HepG2 (cell line): Measurements from ENCODE around the gene MBOAT7. TPM values are rescaled to one million over a fixed set of nuclear protein-coding genes. Genes with fewer than 3 reads are reported as not detected.

Experiments
- DPF2 ChIP-seq: sonication (generic); formaldehyde crosslinking; IDR thresholded peaks from 2 replicates; pipeline ENCODE4 v1.4.0; 2020; ENCODE audit warnings: mild to moderate bottlenecking, low read depth, missing genetic modification reagents, borderline replicate concordance
- GATAD1 ChIP-seq: IDR thresholded peaks from 2 replicates; pipeline ENCODE4 v1.6.1; 2016; ENCODE audit warnings: missing genetic modification reagents, missing compliant biosample characterization
- HES4 ChIP-seq: sonication (generic); formaldehyde crosslinking; IDR thresholded peaks from 2 replicates; pipeline ENCODE4 v1.9.0; 2021; ENCODE audit warnings: mild to moderate bottlenecking, missing genetic modification reagents, borderline replicate concordance
- ISL2 ChIP-seq: sonication (generic); formaldehyde crosslinking; IDR thresholded peaks from 2 replicates; pipeline ENCODE4 v1.5.0; 2020; ENCODE audit warnings: missing genetic modification reagents
- JARID2 ChIP-seq: sonication (generic); formaldehyde crosslinking; IDR thresholded peaks from 2 replicates; pipeline ENCODE4 v1.8.1; 2023; ENCODE audit warnings: missing genetic modification reagents, inconsistent platforms; ENCODE audit not compliant: insufficient replicate concordance
- KDM3A ChIP-seq: IDR thresholded peaks from 2 replicates; pipeline ENCODE4 v1.6.1; 2018; ENCODE audit warnings: low read depth, missing compliant biosample characterization
- POLR2G ChIP-seq: fragments of 200-400 bp; formaldehyde crosslinking; IDR thresholded peaks from 2 replicates; pipeline ENCODE4 v1.6.1; 2018; ENCODE audit warnings: mild to moderate bottlenecking, low read depth, low read length, moderate library complexity
- PRPF4 ChIP-seq: fragments of 200-400 bp; formaldehyde crosslinking; IDR thresholded peaks from 2 replicates; pipeline ENCODE4 v1.6.1; 2016; ENCODE audit warnings: low read length, low read depth; ENCODE audit not compliant: poor library complexity, severe bottlenecking
- RBFOX2 ChIP-seq: fragments of 200-400 bp; formaldehyde crosslinking; IDR thresholded peaks from 2 replicates; pipeline ENCODE4 v1.6.1; 2017; ENCODE audit warnings: low read depth, mild to moderate bottlenecking, low read length
- REL ChIP-seq: sonication (generic); formaldehyde crosslinking; conservative IDR thresholded peaks from 2 replicates; pipeline ENCODE4 v1.8.0; 2022; ENCODE audit warnings: mild to moderate bottlenecking, missing genetic modification reagents, moderate library complexity
- SP140L ChIP-seq: sonication (generic); formaldehyde crosslinking; IDR thresholded peaks from 2 replicates; pipeline ENCODE4 v1.4.0; 2020; ENCODE audit warnings: missing genetic modification reagents, borderline replicate concordance
- ZNF205 ChIP-seq: IDR thresholded peaks from 2 replicates; pipeline ENCODE4 v1.6.1; 2018; ENCODE audit warnings: missing biosample characterization, missing genetic modification reagents
- ZNF430 ChIP-seq: sonication (generic); formaldehyde crosslinking; IDR thresholded peaks from 2 replicates; pipeline ENCODE4 v1.9.0; 2021; ENCODE audit warnings: mild to moderate bottlenecking, missing genetic modification reagents
- ZNF577 ChIP-seq: sonication (generic); formaldehyde crosslinking; IDR thresholded peaks from 2 replicates; pipeline ENCODE4 v1.4.0; 2020; ENCODE audit warnings: mild to moderate bottlenecking, low read depth, missing genetic modification reagents, borderline replicate concordance
- ZNF605 ChIP-seq: sonication (generic); formaldehyde crosslinking; IDR thresholded peaks from 2 replicates; pipeline ENCODE4 v1.8.0; 2022; ENCODE audit warnings: mild to moderate bottlenecking, missing genetic modification reagents
- ZNF660 ChIP-seq: sonication (generic); formaldehyde crosslinking; IDR thresholded peaks from 2 replicates; pipeline ENCODE4 v1.5.1; 2020; ENCODE audit warnings: mild to moderate bottlenecking, low read depth, missing genetic modification reagents, borderline replicate concordance
- ZNF782 ChIP-seq: sonication (generic); formaldehyde crosslinking; IDR thresholded peaks from 2 replicates; pipeline ENCODE4 v1.4.0; 2020; ENCODE audit warnings: missing genetic modification reagents, mild to moderate bottlenecking, borderline replicate concordance
- polyA plus RNA-seq, 8 experiments: library from polyadenylated mRNA; depleted of rRNA in 3 of 8; stranded (reverse) in 7 of 8; unstranded in 1 of 8; fragments of >200 nt; fragmentation: Illumina TruSeq in 4 of 8; extraction: Trizol in 4 of 8; gene quantifications; 2 replicates each; pipeline versions ENCODE4 v1.2.1 to v1.2.3, GENCODE V29; 2011 to 2016; ENCODE audit warnings: low read depth in 4 of 8, missing spikeins in 1 of 8, mixed read lengths in 1 of 8; ENCODE audit not compliant: insufficient read depth in 1 of 8
- total RNA-seq, 5 experiments: library from RNA; depleted of rRNA; stranded (reverse); fragments of >200 nt; fragmentation: Illumina TruSeq; extraction: Trizol; gene quantifications; 2 replicates each; pipeline ENCODE4 v1.2.3, GENCODE V29; 2016; ENCODE audit warnings: low read depth in 1 of 5
- TF ChIP-seq, protein P1 (sequence below): sonication (generic); formaldehyde crosslinking; IDR thresholded peaks from 2 replicates; pipeline ENCODE4 v1.5.1; 2020; ENCODE audit warnings: mild to moderate bottlenecking, missing genetic modification reagents, borderline replicate concordance
- TF ChIP-seq, protein P2 (sequence below): sonication (generic); formaldehyde crosslinking; IDR thresholded peaks from 2 replicates; pipeline ENCODE4 v1.4.0; 2020; ENCODE audit warnings: missing genetic modification reagents
- TF ChIP-seq, protein P3 (sequence below): sonication (generic); formaldehyde crosslinking; IDR thresholded peaks from 2 replicates; pipeline ENCODE4 v1.4.0; 2020; ENCODE audit warnings: mild to moderate bottlenecking, missing genetic modification reagents
- TF ChIP-seq, protein P4 (sequence below): IDR thresholded peaks from 2 replicates; pipeline ENCODE4 v1.6.1; 2012; ENCODE audit warnings: low read depth, low read length, improper control_type of control experiment
- TF ChIP-seq, protein P5 (sequence below): sonication (generic); formaldehyde crosslinking; IDR thresholded peaks from 2 replicates; pipeline ENCODE4 v1.4.0; 2020; ENCODE audit warnings: missing genetic modification reagents

The MBOAT7 gene
- total and polyA plus RNA-seq, 2 of the 13 experiments (the other 11 are each of a cell fraction or from before 2014, with no cell fraction given) = 22.2 to 25.5 TPM

DNA sequence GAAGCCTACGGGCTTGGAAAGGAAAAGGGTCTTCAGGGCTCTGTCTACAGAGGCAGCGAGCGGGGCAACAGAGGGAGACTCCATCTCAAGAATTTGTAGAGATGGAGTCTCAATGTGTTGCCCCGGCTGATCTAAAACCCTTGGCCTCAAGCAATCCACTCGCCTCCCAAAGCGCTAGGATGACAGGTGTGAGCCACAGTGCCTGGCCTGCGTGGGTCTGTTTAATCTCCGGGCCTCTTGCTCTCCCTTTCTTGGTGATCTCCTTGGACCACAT is 19.3 kb upstream of the MBOAT7 start (continued):
- TF ChIP-seq PRPF4 (no peak), POLR2G (peak; percentile 55; the same call in 1 of the 2 replicates), ZNF430 (CRISPR knock-in tag) (no peak; the same call in 1 of the 2 replicates), ZNF605 (CRISPR knock-in tag) (no peak), HES4 (CRISPR knock-in tag) (no peak), ZNF205 (CRISPR knock-in tag) (no peak), KDM3A (CRISPR knock-in tag) (no peak), ZNF660 (CRISPR knock-in tag) (no peak), GATAD1 (no peak), DPF2 (CRISPR knock-in tag) (no peak), SP140L (CRISPR knock-in tag) (no peak), ISL2 (CRISPR knock-in tag) (no peak), REL (CRISPR knock-in tag) (no peak), RBFOX2 (peak; percentile 60; the same call in 1 of the 2 replicates), ZNF577 (CRISPR knock-in tag) (no peak), JARID2 (no peak), ZNF782 (no peak)
- TF ChIP-seq, protein P1, sequence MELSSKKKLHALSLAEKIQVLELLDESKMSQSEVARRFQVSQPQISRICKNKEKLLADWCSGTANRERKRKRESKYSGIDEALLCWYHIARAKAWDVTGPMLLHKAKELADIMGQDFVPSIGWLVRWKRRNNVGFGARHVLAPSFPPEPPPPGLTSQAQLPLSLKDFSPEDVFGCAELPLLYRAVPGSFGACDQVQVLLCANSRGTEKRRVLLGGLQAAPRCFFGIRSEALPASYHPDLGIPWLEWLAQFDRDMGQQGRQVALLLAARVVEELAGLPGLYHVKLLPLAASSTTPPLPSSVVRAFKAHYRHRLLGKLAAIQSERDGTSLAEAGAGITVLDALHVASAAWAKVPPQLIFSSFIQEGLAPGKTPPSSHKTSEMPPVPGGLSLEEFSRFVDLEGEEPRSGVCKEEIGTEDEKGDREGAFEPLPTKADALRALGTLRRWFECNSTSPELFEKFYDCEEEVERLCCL (CRISPR knock-in tag) = no peak
- TF ChIP-seq, protein P2, sequence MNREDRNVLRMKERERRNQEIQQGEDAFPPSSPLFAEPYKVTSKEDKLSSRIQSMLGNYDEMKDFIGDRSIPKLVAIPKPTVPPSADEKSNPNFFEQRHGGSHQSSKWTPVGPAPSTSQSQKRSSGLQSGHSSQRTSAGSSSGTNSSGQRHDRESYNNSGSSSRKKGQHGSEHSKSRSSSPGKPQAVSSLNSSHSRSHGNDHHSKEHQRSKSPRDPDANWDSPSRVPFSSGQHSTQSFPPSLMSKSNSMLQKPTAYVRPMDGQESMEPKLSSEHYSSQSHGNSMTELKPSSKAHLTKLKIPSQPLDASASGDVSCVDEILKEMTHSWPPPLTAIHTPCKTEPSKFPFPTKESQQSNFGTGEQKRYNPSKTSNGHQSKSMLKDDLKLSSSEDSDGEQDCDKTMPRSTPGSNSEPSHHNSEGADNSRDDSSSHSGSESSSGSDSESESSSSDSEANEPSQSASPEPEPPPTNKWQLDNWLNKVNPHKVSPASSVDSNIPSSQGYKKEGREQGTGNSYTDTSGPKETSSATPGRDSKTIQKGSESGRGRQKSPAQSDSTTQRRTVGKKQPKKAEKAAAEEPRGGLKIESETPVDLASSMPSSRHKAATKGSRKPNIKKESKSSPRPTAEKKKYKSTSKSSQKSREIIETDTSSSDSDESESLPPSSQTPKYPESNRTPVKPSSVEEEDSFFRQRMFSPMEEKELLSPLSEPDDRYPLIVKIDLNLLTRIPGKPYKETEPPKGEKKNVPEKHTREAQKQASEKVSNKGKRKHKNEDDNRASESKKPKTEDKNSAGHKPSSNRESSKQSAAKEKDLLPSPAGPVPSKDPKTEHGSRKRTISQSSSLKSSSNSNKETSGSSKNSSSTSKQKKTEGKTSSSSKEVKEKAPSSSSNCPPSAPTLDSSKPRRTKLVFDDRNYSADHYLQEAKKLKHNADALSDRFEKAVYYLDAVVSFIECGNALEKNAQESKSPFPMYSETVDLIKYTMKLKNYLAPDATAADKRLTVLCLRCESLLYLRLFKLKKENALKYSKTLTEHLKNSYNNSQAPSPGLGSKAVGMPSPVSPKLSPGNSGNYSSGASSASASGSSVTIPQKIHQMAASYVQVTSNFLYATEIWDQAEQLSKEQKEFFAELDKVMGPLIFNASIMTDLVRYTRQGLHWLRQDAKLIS = no peak
- TF ChIP-seq, protein P3, sequence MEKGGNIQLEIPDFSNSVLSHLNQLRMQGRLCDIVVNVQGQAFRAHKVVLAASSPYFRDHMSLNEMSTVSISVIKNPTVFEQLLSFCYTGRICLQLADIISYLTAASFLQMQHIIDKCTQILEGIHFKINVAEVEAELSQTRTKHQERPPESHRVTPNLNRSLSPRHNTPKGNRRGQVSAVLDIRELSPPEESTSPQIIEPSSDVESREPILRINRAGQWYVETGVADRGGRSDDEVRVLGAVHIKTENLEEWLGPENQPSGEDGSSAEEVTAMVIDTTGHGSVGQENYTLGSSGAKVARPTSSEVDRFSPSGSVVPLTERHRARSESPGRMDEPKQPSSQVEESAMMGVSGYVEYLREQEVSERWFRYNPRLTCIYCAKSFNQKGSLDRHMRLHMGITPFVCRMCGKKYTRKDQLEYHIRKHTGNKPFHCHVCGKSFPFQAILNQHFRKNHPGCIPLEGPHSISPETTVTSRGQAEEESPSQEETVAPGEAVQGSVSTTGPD (CRISPR knock-in tag) = no peak
- TF ChIP-seq, protein P4, sequence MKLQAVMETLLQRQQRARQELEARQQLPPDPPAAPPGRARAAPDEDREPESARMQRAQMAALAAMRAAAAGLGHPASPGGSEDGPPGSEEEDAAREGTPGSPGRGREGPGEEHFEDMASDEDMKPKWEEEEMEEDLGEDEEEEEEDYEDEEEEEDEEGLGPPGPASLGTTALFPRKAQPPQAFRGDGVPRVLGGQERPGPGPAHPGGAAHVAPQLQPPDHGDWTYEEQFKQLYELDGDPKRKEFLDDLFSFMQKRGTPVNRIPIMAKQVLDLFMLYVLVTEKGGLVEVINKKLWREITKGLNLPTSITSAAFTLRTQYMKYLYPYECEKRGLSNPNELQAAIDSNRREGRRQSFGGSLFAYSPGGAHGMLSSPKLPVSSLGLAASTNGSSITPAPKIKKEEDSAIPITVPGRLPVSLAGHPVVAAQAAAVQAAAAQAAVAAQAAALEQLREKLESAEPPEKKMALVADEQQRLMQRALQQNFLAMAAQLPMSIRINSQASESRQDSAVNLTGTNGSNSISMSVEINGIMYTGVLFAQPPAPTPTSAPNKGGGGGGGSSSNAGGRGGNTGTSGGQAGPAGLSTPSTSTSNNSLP = no peak
- TF ChIP-seq, protein P5, sequence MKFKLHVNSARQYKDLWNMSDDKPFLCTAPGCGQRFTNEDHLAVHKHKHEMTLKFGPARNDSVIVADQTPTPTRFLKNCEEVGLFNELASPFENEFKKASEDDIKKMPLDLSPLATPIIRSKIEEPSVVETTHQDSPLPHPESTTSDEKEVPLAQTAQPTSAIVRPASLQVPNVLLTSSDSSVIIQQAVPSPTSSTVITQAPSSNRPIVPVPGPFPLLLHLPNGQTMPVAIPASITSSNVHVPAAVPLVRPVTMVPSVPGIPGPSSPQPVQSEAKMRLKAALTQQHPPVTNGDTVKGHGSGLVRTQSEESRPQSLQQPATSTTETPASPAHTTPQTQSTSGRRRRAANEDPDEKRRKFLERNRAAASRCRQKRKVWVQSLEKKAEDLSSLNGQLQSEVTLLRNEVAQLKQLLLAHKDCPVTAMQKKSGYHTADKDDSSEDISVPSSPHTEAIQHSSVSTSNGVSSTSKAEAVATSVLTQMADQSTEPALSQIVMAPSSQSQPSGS (CRISPR knock-in tag) = no peak
